ENCODE measurements around the gene CLIP2. TPM values are rescaled to one million over a fixed set of nuclear protein-coding genes. Genes with fewer than 3 reads are reported as not detected.

Gene CLIP2
- total RNA-seq, 4 donors from 2014 or later: 5.6 to 20.8 (median 10.2) TPM

DNA sequence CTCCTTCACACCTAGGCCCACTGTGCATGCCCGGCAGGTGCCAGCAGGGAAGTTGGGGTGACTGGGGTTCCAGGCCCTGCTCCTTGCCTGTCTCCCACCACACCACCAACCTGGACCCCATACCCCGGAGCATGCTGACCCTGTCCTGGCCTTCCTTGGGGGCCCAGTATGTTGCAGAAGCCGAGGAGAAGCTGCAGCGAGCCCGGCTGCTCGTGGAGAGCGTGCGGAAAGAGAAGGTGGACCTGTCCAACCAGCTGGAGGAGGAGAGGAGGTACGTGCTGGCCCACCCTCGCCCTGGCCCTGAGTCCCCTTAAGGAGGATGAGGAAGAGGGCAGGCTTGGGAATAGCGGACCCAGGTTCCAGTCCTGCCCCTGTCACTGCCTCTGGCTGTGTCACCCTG, 70.8 kb downstream of the CLIP2 start:
- TF ChIP-seq POLR2A (IDR thresholded peaks at IDR 0.05): no peak
- TF ChIP-seq, protein P1, sequence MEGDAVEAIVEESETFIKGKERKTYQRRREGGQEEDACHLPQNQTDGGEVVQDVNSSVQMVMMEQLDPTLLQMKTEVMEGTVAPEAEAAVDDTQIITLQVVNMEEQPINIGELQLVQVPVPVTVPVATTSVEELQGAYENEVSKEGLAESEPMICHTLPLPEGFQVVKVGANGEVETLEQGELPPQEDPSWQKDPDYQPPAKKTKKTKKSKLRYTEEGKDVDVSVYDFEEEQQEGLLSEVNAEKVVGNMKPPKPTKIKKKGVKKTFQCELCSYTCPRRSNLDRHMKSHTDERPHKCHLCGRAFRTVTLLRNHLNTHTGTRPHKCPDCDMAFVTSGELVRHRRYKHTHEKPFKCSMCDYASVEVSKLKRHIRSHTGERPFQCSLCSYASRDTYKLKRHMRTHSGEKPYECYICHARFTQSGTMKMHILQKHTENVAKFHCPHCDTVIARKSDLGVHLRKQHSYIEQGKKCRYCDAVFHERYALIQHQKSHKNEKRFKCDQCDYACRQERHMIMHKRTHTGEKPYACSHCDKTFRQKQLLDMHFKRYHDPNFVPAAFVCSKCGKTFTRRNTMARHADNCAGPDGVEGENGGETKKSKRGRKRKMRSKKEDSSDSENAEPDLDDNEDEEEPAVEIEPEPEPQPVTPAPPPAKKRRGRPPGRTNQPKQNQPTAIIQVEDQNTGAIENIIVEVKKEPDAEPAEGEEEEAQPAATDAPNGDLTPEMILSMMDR (IDR thresholded peaks at IDR 0.05): no peak
- H3K36me3 ChIP-seq: peaks cover 11 to 92% (median 16%) of the 10 kb centered on the region in 3 donors
- intact Hi-C loops (cut with DNase I): no loop called here

DNA sequence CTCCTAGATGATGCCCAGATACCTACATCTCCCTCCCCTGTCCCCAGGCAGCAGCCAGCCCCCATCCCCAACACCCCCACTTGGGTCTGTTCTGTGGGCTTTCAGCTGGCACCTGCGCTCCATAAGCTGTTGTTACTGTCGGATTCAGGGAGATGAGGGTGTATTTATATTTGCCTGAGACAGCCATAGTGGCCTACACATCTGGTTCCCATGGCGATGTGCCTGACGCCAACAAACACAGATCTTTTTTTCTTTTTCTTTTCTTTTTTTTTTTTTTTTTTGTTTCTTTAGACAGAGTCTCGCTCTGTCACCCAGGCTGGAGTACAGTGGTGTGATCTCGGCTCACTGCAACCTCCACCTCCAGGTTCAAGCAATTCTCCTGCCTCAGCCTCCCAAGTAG, 73.1 kb downstream of the CLIP2 start:
- intact Hi-C loops (cut with DNase I): no loop called here
- TF ChIP-seq, protein P1 (IDR thresholded peaks at IDR 0.05): no peak
- no peak for TF ChIP-seq POLR2A (IDR thresholded peaks at IDR 0.05)
- H3K4me3 ChIP-seq: no peak overlapping the region
- H3K4me1 ChIP-seq: no peaks in the 10 kb centered on the region
- no peak overlapping the region for H3K27ac ChIP-seq
- no peak for DNase-seq
- peaks cover 3 to 69% (median 6%) of the 10 kb centered on the region in 3 donors for H3K36me3 ChIP-seq
- no peaks in the 10 kb centered on the region for H3K9me3 ChIP-seq
- no peaks in the 10 kb centered on the region for H3K27me3 ChIP-seq
- WGBS, 2 donors: 70 to 83% methylated on average over 4 to 6 of the region's 6 CpGs

More for the DNA sequence above, 70.8 kb downstream of the CLIP2 start:
- Histone ChIP-seq H3K4me3 (no peak overlapping the region), H3K27ac (no peak overlapping the region), H3K4me1 (no peaks in the 10 kb centered on the region), H3K9me3 (peaks cover 0 to 10% (median 0%) of the 10 kb centered on the region in 3 donors), H3K27me3 (no peaks in the 10 kb centered on the region)
- no peak for DNase-seq
- 100% methylated on average over 1 to 3 of the region's 11 CpGs for WGBS, 2 donors

DNA sequence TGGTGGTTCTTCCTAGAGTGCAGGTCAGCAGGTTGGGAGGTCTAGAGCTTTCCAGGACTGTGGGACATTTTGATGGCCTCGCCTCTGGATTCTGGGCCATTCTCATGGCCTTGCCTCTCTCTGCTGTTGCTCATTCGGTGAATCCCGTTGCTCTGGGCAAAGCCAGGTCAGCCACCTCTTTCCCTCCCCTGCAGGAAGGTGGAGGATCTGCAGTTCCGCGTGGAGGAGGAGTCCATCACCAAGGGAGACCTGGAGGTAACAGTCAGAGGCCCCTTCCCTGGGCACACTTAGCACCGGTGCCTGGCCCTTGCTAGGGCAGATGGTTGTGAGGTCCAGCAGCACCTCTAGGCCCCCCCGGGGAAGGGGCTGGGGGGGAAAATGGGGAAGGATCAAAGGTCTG, 74.9 kb downstream of the CLIP2 start:
- H3K4me3 ChIP-seq: no peak overlapping the region
- H3K27ac ChIP-seq: no peak overlapping the region
- intact Hi-C loops (cut with DNase I): no loop called here
- DNase-seq: no peak
- no peaks in the 10 kb centered on the region for H3K27me3 ChIP-seq
- TF ChIP-seq POLR2A (IDR thresholded peaks at IDR 0.05): no peak
- TF ChIP-seq, protein P1 (IDR thresholded peaks at IDR 0.05): peak in 1 of 6 experiments; percentile 34
- H3K9me3 ChIP-seq: no peaks in the 10 kb centered on the region
- H3K4me1 ChIP-seq: no peaks in the 10 kb centered on the region
- H3K36me3 ChIP-seq: peaks cover 0 to 52% (median 5%) of the 10 kb centered on the region in 3 donors
- WGBS, 2 donors: 84 to 88% methylated on average over 3 to 5 of the region's 7 CpGs

DNA sequence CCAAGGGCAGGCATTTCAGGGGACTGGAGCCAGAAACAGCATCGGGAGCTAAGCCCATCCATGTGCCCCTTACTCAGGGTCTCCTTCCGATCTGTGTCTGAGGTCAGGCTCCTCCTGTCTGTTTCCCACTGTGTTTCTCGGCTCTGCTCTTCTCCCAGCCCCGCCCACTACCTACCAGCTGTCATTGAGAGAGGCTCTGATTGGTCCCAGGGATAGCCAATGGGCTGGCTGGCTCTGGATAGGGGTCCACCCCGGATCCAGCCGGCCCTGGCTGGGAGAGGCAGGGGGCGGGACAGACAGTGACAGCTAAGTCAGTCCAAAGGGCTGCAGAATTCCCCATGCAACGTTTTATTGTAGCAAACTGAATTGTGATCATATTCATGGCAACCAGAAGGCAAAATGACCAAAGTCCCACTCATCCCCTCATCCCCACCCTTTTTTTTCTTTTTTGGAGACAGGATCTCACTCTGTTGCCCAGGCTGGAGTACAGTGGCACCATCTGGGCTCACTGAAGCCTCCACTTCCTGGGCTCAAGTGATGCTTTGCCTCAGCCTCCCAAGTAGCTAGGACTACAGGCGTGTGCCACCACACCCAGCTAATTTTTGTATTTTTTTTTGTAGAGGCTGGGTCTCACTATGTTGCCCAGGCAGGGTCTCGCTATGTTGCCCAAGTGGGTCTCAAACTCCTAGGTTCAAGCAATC, 76.3 kb downstream of the CLIP2 start:
- Histone ChIP-seq H3K4me3 (no peak overlapping the region), H3K36me3 (peaks cover 0 to 40% (median 0%) of the 10 kb centered on the region in 3 donors), H3K27me3 (no peaks in the 10 kb centered on the region), H3K27ac (no peak overlapping the region), H3K4me1 (no peaks in the 10 kb centered on the region), H3K9me3 (no peaks in the 10 kb centered on the region)
- DNase-seq: no peak
- intact Hi-C loops (cut with DNase I): no loop called here
- 70 to 80% methylated on average over 6 to 10 of the region's 10 CpGs for WGBS, 2 donors
- TF ChIP-seq, protein P1 (IDR thresholded peaks at IDR 0.05): no peak
- no peak for TF ChIP-seq POLR2A (IDR thresholded peaks at IDR 0.05)

Data from esophagus squamous epithelium (tissue), 5 donors.